Activated T-cell treated with anti-CD3 and anti-CD28 coated beads for 48 hours (primary cell): Measurements from ENCODE around the gene COL6A5.
"Not testable (repeated sequence)": the region's sequence is repeated elsewhere in the genome, so short reads cannot be mapped to it uniquely, and the experiment has no call there.

Source experiments
- DNase-seq: peaks from one replicate; pipeline ENCODE4 v3.0.0-alpha.2; 2020; ENCODE audit warnings: low read depth

Gene COL6A5, protein sequence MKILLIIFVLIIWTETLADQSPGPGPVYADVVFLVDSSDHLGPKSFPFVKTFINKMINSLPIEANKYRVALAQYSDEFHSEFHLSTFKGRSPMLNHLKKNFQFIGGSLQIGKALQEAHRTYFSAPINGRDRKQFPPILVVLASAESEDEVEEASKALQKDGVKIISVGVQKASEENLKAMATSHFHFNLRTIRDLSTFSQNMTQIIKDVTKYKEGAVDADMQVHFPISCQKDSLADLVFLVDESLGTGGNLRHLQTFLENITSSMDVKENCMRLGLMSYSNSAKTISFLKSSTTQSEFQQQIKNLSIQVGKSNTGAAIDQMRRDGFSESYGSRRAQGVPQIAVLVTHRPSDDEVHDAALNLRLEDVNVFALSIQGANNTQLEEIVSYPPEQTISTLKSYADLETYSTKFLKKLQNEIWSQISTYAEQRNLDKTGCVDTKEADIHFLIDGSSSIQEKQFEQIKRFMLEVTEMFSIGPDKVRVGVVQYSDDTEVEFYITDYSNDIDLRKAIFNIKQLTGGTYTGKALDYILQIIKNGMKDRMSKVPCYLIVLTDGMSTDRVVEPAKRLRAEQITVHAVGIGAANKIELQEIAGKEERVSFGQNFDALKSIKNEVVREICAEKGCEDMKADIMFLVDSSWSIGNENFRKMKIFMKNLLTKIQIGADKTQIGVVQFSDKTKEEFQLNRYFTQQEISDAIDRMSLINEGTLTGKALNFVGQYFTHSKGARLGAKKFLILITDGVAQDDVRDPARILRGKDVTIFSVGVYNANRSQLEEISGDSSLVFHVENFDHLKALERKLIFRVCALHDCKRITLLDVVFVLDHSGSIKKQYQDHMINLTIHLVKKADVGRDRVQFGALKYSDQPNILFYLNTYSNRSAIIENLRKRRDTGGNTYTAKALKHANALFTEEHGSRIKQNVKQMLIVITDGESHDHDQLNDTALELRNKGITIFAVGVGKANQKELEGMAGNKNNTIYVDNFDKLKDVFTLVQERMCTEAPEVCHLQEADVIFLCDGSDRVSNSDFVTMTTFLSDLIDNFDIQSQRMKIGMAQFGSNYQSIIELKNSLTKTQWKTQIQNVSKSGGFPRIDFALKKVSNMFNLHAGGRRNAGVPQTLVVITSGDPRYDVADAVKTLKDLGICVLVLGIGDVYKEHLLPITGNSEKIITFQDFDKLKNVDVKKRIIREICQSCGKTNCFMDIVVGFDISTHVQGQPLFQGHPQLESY (N-terminal part only)

GRCh38 chr3:130345487-130346079 is at the start of gene COL6A5:
TSS of gene COL6A5 (plus strand) at chr3:130345672. CDS start at chr3:130373639, 27,967 bp downstream.
- DNase-seq: no peak

DNA sequence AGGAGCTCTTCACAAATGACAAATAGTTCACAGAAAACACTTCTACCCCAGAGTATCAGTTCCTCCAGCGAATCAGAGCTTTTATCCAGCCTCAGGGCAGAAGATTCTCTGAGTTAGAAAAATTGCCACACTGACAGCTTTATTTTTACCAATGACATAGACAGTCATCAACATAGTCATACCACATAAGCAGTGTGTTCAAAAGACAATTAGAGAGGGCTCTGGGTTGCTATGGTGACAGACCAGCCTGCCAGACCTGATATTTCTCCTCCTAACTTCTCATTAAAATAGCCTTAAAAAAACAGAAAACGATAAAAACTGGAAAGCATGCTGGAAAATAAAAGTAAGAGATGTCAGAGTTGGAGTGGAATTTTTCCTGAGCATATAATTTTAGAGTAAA is 45.9 kb upstream of the COL6A5 start:
- DNase-seq: no peak

- DNase-seq: no peak
These were observed 44.6 kb upstream of the COL6A5 start for GRCh38 chr3:130300888-130301287.

DNA sequence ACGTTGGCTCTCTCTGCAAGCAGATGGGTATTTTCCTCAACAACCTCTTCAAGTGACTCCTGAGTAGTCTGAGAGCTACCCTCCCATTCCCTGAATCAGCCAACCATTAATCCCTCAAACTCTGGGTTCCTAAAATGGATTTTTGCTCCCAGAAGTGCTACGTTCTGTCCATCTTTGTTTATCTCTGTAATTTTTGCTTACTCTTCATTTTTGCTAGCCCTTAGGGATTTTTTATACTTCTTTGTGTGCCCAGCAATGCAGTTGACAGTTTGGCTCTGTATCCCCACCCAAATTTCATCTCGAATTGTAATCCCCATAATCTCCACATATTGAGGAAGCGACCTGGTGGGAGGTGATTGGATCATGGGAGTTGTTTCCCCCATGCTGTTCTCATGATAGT is 35.4 kb upstream of the COL6A5 start:
- DNase-seq: no peak

GRCh38 chr3:130312374-130312773 is 33.1 kb upstream of the COL6A5 start:
- no peak for DNase-seq

DNA sequence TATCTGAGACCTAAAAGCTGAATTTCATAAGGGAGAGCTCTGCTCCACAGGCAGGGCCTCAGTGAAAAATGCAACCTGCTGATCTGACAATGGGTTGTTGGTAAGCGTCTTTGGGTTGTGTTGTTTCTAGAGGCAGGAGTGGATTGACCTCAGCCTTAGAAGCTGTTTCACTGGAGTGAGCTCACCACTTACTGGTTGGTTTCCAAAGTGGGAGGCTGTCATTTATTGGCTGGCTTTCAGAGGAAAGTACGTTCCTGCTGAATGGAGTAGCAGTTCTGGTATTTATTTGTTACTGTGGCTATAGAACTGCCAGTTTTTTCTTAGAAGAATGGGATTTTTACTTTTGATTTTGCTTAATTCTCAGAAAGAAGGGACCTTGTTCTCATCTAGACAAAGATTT is 29.3 kb upstream of the COL6A5 start:
- DNase-seq: no peak

DNA sequence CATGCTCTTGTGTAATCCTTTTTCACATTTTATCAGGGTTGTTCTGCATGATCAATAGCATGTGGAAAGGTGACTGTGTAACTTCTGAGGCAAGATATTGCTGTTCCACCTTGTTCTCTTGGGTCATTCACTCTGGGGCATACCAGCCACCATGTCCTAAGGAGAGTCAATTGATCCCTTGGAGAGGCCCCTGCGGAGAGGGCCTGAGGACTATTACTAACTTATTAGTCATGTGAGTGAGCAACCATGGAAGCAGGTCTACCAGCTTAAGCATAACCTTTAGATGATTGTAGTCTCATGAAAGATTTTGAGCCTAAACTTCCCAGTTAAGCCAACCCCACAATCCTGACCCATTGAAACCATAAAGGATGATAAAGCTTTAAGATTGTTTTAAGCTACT is 22.0 kb upstream of the COL6A5 start:
- DNase-seq: no peak

- no peak for DNase-seq
These were observed 4.7 kb upstream of the COL6A5 start for GRCh38 chr3:130340766-130341165.

- no peak for DNase-seq
These were observed 4.1 kb upstream of the COL6A5 start for GRCh38 chr3:130341388-130341787.

DNA sequence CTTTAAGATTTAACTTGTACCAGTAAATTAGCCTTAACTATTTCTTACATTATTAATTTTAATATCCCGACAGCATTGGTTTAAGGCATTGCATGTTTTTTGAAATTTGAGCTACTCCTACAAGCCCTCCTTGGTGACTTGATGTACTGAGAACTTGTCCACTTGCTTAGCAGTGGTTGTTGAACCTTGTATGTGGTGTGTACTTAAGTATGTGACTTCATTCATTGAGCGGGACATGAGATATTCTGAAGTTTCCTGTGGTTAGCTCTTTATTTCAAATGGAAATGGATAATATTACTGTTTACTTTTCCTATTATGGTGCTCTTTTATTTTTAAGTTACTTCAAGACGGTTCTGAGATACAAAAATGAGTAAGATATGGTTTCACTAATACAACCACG is 3.6 kb upstream of the COL6A5 start:
- DNase-seq: no peak

- no peak for DNase-seq
These were observed 2.4 kb upstream of the COL6A5 start for GRCh38 chr3:130342821-130343661.

DNA sequence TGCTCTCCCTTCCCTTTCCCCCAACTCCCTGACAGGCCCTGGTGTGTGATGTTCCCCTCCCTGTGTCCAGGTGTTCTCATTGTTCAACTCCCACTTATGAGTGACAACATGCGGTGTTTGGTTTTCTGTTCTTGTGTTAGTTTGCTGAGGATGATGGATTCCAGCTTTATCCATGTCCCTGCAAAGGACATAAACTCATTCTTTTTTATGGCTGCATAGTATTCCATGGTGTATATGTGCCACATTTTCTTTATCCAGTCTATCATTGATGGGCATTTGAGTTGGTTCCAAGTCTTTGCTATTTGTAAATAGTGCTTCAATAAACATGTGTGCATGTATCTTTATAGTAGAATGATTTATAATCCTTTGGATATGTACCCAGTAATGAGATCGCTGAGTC is 2.8 kb downstream of the COL6A5 start:
- DNase-seq: not testable (repeated sequence)

DNA sequence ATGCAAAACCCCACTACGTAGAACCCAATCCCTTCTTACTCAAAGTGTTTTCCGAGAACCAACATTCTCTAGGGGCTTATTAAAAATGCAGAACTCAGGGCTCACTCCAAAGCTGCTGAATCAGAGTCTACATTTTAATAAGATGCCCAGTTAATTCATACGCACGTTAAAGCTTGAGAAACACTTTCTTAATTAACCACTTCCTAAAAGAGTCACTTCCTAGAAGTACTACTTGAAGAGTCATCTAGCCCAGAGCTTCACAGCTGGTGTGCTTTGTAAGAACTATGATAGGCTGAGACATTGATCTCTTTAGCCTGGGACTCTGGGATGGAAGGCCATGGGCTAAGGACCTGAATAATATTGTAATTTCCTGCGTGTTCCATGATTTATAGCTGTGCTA is 9.0 kb downstream of the COL6A5 start:
- no peak for DNase-seq

- DNase-seq: no peak
These were observed 28.6 kb downstream of the COL6A5 start for GRCh38 chr3:130374033-130374432.

GRCh38 chr3:130374908-130375307 is 29.4 kb downstream of the COL6A5 start:
- no peak for DNase-seq

GRCh38 chr3:130377960-130378676 is 32.6 kb downstream of the COL6A5 start:
- no peak for DNase-seq

- no peak for DNase-seq
These were observed 33.3 kb downstream of the COL6A5 start for GRCh38 chr3:130378677-130379191.

GRCh38 chr3:130379274-130379673 is 33.8 kb downstream of the COL6A5 start:
- DNase-seq: no peak

DNA sequence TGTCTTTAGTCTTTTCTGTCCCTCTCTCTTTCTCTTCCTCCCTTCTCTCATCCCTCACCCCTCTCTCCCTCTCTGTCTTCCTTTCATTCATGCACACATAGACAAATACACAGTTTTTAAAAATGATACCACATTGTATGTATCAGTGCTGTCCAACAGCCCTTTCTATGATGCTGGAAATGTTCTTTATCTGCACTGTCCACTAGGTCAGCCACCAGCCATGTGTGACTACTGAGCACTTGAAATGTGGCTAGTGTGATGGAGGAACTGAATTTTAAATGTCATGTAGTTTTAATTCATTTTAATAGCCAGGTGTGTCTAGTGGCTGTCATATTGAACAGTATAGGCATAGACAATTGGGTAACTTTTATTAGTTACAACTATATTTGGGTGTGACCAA is 34.9 kb downstream of the COL6A5 start:
- DNase-seq: no peak

DNA sequence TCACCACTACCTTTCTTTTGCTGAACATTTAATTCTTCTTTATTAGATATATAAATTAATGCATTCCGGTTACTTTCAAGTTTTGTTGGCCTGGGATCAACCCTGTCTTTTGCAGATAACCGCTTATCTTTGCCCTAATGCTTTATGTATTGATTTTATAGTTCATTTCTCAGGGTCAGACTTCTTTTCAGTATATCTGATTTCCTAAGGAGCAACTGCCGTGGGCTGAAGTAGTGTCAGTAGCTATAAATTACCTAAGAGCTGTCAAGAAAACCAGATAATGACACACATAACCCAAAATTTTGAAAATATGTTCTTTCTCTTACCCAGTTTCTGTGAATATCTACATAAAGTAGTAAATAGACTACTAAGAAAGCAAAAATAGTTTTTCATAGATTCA is 38.0 kb downstream of the COL6A5 start:
- no peak for DNase-seq
